Fibroblast of the aortic adventitia (primary cell): ENCODE measurements around the gene EHD1. TPM values are rescaled to one million over a fixed set of nuclear protein-coding genes. Genes with fewer than 3 reads are reported as not detected.

Experiments
- DNase-seq: peaks from one replicate; pipeline ENCODE4 v3.0.0-alpha.2; 2010; ENCODE audit warnings: low read depth
- H3K4me3 ChIP-seq: 2 replicates; pipeline ENCODE4 v1.5.1; 2011; ENCODE audit warnings: low read depth, mild to moderate bottlenecking, control low read depth, low read length, moderate library complexity
- total RNA-seq: library from RNA; depleted of rRNA; stranded (reverse); fragments of >200 nt; gene quantifications from 2 replicates; pipeline ENCODE4 v1.2.3, GENCODE V29; 2012; ENCODE audit warnings: low replicate concordance
- TF ChIP-seq, protein P1 (sequence below): IDR thresholded peaks from 2 replicates; pipeline ENCODE4 v1.5.1; 2011; ENCODE audit warnings: mild to moderate bottlenecking, low read length, control low read depth, inconsistent platforms; ENCODE audit not compliant: insufficient read depth

EHD1 gene
- total RNA-seq, 1 donor = 68.1 TPM

DNA sequence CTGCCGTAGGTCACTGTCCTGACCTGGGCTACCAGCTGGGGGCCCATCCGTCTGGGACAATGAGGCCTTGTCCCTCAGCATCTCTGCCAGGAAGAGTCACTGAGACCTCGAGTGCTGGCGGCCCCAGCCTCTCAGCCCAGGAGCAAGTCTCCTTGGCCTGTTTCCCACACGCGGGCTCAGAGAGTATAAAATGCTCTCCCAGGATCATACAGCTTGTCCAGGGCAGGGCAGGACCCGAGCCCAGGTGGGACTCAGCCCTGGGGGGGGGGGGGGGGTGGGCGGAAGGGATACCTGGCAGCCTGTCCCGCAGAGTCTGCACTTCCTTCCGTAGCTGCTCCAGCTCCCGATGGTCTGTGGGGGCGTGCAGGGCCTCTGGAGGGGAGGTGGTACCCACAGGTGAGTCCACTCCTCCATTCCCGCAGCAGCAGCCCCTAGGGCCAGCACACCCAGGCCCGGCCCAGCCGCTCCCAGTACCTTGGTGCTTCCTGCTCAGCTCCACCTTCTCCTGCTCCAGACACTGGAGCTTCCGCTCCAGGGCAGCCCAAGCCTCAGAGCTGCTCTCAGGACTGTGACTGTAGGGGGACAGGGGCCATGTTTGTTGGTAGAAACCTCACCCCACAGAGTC lies 41.9 kb downstream of the EHD1 start:
- TF ChIP-seq, protein P1, sequence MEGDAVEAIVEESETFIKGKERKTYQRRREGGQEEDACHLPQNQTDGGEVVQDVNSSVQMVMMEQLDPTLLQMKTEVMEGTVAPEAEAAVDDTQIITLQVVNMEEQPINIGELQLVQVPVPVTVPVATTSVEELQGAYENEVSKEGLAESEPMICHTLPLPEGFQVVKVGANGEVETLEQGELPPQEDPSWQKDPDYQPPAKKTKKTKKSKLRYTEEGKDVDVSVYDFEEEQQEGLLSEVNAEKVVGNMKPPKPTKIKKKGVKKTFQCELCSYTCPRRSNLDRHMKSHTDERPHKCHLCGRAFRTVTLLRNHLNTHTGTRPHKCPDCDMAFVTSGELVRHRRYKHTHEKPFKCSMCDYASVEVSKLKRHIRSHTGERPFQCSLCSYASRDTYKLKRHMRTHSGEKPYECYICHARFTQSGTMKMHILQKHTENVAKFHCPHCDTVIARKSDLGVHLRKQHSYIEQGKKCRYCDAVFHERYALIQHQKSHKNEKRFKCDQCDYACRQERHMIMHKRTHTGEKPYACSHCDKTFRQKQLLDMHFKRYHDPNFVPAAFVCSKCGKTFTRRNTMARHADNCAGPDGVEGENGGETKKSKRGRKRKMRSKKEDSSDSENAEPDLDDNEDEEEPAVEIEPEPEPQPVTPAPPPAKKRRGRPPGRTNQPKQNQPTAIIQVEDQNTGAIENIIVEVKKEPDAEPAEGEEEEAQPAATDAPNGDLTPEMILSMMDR = no peak
- no peak for DNase-seq
- H3K4me3 ChIP-seq = no peak overlapping the region

DNA sequence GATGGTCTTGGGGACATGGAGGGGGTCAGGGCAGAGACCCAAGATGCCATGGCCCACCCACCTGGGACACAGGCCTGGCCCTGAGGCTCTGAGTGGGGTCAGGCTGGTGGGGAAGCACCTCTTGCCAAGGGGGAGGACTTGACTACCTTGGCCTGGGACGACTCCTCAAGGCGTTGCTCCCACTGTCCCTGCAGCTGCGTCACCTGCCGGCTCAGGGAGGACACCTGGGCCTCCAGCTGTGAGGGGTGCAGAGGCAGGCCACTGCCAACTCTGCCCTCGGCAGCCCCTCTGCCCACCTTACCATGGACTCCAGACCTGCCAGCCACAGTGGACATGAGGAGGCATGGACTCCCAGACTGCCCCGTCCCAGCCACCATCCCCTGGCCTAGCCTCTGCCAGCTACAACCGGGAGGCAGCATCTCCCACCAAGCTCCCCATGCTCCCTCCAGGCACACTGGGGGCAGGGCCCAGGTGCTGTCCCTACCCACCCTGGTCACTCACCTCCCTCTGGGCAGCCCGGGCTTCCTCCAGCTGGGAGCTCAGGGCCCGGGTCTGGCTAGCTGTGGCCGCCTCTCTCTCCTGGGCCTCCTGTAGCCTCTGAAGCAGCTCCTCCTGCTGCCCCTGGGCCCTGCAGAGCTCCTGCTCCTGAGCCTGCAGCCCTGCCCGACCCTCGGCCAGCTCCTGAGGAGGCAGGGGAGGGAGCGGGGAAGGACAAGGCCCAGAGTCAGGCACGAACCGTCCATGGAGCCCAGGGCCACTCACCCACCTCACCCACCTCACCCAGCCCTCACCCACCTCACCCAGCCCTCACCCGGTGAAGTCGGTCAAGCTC lies 42.6 kb downstream of the EHD1 start:
- H3K4me3 ChIP-seq = no peak overlapping the region
- TF ChIP-seq, protein P1 = no peak
- no peak for DNase-seq

DNA sequence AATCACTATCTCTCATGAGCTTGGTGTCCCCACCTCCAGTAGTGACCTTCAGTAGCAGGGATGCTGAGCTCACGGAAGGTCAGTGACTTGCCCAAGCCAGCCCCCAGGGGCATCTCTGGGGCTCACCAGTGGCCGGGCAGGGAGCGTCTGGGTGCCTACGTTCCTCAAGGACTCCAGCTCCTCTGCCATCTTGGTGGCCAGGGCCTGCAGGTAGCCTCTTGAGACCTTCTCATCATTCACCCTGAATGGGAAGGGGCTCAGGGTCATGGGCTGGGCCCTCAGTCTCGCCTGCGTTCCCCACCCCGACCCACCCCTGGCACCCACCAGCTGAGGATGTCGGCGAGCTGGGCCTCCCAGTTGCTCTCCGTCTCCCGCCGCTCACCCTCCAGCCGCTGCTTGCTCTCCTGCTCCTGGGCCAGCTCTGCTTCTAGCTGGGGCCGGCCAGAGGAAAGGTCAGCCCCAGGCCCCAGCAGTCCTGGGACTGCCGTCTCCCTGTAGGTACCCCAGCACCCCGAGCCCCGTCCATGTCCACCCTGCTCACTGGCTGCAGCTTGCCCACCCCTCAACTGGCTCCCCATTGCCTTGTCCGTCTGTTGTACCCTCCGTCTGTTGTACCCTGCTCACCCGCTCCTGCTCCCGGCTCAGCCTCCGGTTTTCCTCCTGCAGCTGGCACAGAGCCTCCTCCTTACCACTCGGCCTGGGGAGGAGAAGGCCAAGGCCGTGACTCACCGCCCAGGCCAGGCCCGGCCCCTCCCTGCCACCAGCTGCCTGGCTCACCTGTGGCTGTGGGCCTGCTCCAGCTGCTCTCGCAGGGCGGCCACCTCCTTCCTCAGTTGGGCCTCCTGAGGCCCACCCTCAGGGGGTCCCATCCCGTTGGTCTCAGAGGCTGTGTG lies 43.5 kb downstream of the EHD1 start:
- no peak overlapping the region for H3K4me3 ChIP-seq
- TF ChIP-seq, protein P1 = no peak
- no peak for DNase-seq

DNA sequence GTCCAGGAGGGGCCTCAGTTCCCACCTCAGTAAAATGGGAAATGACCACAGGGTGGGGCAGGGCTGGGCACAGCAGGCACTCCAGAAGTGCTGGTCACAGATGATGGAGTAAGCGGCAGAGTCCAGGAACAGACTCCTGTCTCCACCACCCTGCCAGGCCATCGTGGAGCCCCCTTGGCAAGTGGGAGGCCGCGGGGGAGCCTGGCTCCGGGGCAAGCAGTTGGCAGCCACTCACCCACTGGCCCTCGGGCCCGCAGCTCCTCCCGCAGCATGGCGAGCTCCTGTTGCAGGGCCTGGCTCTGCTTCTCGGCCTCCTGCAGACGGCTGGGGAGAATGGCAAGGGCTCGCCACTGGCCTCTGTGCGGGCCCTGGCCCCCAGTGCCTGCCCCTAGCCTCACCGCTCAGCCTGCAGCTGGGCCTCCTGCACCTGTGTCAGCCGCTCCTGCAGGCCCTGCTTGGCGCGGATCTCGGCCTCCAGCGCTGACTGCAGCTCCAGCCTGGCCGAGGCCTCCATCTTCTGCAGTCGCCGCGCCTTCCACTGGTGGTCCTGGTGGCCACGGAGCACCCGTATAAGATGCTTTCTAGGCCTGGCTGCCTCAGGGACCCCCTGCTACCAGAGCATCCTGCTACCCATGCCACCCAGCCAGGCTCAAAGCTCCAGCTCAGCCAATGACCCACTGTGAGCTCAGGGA lies 44.2 kb downstream of the EHD1 start:
- no peak overlapping the region for H3K4me3 ChIP-seq
- no peak for DNase-seq
- TF ChIP-seq, protein P1 = no peak

DNA sequence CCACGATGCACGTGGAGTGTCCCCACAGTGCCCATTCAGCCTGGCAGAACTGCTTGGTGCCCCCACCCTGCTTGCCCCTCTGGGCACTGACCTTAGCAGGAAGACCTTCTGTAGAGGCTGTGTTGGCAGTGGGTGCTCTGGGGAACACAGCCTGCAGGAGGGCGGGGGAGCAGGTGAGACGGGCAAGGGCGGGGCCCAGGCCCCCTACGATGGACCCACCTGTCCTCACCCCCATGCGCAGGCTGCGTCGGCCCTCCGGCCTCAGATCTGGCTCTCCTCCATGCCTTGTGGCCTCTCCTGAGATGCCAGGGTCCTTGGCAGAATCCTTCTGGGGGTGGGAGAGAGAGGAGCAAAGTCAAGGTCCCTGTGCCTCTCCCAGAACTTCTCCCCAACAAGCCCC lies 44.9 kb downstream of the EHD1 start:
- no peak overlapping the region for H3K4me3 ChIP-seq
- TF ChIP-seq, protein P1 = no peak
- no peak for DNase-seq

DNA sequence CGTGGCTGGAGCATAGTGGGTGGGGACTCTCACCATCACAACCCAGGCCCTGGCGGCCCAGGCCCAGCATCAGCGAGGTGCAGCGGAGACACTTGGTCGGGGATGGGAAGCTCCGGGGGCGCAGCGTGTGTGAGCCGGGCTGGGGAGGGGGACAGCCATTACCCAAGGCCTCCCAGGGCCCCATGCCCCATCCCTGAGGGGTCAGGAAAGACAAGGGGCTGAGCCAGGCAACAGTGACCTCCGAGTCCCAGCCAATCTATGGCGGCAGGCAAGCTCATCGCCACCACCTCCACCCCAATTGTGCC lies 45.3 kb downstream of the EHD1 start:
- H3K4me3 ChIP-seq = no peak overlapping the region
- TF ChIP-seq, protein P1 = no peak
- DNase-seq = no peak
